Caki2 (cell line): Measurements from ENCODE around the gene GSDME. TPM values are rescaled to one million over a fixed set of nuclear protein-coding genes. Genes with fewer than 3 reads are reported as not detected.

Experiments used
- DNase-seq: peaks from one replicate; pipeline ENCODE4 v3.0.0-alpha.2; 2015; ENCODE audit warnings: low read depth
- in situ Hi-C: cut with HindIII; loops from 2 replicates; pipeline ENCODE4 v1.10.0; 2016; ENCODE audit warnings: low sequenced_read_pairs, low pct_unique_long_range_greater_than_20kb, mixed read lengths
- total RNA-seq: library from RNA; depleted of rRNA; stranded (reverse); fragments of >200 nt; shearing (Covaris generic); gene quantifications from 2 replicates; pipeline ENCODE4 v1.2.3, GENCODE V29; 2014; ENCODE audit warnings: low replicate concordance

The GSDME gene
- total RNA-seq, 1 experiment from 2014 or later: 25.0 TPM

DNA sequence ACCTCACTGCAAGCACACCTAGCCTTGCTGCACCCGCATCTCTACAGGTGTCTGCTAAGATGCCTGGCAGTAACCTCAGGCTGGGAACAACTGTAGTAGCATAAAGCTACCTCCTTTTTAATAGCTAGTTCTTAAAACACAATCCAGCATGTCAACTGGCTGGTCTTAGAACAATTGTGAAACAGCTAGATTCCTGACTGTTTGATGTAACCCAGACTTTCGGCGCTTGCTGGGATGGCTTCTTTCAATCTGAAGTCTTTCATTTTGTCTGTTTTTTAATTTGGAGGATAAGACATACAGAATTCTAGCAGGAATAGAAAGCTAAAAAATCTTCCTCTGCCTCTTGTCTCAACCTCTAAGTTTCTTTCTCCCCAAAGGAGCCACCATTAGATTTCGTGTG is 59.8 kb downstream of the GSDME start:
- in situ Hi-C loops: no loop called here

DNA sequence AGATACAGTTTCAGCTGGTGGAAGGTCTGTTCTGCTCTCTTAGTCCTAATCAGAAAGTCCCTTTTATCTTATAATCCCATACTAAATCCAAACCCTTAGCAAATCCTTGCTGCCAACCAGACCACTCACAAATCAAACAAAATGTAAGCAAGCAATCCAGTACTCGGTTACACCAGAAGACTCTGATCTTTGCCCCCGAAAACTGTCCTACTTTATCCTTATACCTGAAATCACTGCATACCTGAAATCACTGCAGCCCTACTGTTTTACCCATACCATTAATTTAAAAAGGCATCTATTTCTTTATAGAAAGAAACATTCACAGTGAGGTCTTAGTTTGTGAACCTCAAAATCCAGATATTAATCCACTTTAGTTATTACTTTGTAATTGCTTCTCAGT is 64.7 kb downstream of the GSDME start:
- in situ Hi-C loops: no loop called here
- DNase-seq: no peak

More for the DNA sequence above, 59.8 kb downstream of the GSDME start:
- no peak for DNase-seq

DNA sequence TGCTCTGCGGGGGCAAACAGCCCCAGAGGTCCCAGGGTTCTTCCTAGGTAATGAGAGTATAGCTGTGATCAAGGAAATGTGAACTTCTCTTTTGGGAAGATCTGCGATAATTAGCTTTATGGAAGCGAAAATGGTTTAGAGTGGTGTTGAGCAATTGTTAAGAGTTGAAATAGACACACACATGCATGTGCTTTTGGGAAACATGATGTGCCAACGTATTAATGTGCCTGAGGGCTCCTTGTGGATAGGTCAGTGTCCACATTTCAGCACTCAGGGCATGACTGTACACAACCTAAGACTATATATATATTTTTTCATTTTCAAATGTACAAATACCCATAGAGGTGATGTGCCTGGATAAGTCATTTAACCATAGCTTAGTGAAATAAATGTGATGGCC is 67.0 kb downstream of the GSDME start:
- in situ Hi-C loops: no loop called here

DNA sequence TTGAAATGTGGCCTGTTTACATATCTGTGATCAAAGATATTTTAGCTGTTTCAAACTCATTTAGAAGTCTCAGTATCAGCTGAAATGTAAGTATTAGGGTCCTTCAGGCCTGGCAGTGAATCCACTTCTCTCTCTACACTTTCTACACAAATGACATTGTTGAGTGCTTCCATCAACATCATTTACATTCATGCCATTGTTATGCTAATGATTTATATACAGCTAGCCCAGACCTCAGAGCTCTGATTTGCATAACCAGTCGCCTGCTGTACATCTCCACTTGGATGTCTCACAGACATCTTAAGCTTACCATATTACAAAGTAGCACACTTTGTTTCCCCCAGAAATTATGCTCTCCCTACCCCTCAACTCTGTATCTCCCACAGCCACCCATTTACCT is 71.6 kb downstream of the GSDME start:
- DNase-seq: no peak
- in situ Hi-C loops: no loop called here

More for the DNA sequence above, 67.0 kb downstream of the GSDME start:
- no peak for DNase-seq

DNA sequence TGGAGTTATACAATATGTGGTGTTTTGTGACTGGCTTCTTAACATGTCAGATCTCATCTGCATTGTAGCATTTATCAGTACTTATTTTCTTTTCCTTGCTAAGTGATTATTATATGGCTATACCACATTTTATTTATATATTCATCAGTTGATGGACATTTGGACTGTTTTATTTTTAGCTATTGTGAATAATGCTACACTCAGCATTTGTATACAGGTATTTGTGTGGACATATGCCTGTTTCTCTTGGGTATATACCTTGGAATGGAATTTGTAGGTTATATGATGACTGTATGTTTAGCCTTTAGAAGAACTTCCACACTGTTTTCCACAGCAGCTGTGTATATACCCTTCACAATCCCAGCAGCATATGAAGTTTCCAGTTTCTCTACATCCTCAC is 86.5 kb downstream of the GSDME start:
- DNase-seq: no peak
- in situ Hi-C loops: no loop called here

DNA sequence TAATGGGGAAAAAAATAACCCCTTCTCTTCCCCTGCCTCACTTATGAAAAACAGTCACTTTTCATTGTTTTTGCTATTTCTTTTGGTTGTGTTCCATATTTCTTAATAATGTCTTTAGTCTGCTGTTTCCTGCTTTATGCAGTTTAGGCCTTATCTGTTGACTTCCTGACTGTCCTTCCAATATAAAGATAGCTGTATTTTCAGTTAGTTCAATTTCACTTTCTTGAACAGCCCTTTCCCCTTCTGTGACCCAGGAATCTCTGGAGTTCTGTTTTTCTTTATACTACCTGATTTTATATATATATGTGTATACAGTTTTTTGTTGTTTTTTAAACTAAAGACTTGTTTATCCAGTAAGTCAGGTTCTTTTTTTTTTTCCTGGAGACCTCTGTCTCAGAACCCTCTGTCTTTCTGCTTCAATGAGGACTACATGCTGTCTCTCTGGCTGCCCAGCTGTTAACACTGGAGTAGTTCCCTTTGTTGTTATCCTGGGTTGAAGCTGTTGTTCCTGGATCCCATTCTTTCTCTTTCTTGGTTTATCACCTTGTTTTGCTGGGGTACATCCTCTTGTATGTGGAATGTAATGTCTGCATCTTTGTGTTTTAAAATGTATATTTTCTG is 87.2 kb downstream of the GSDME start:
- no peak for DNase-seq

DNA sequence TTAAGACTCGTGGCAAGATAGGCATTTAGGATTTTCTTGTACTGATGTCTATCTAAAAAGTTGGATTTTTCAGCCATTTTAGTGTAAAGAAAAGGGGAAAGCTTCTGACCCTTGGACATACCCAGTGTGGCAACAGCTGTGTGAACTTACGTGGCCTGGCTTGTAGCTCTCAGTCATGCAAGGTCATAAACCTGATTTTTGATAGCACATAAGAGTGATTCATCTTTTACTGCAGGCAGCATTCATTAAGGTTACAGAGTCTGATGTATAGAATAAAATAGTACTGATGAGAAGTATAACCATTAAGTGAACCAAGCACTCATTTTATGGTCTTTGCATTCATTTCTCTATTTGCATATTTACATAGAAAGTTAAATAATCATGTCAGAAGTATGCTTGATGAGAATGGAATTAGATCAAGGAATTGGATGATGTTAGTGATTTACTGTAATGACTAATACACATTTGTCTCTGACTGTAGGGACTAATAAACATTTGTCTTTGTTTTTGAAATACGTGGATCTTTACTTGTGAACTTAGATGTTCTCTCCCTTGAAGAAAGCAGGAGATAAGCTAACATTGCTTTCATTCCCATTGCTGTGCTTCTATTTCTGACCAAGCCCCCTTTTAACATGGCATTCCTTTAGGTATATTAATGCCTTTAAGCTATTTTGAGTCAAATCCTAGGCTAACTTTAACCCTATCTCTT is 88.2 kb downstream of the GSDME start:
- in situ Hi-C loops: no loop called here
- no peak for DNase-seq

More for the DNA sequence above, 87.2 kb downstream of the GSDME start:
- in situ Hi-C loops: no loop called here

DNA sequence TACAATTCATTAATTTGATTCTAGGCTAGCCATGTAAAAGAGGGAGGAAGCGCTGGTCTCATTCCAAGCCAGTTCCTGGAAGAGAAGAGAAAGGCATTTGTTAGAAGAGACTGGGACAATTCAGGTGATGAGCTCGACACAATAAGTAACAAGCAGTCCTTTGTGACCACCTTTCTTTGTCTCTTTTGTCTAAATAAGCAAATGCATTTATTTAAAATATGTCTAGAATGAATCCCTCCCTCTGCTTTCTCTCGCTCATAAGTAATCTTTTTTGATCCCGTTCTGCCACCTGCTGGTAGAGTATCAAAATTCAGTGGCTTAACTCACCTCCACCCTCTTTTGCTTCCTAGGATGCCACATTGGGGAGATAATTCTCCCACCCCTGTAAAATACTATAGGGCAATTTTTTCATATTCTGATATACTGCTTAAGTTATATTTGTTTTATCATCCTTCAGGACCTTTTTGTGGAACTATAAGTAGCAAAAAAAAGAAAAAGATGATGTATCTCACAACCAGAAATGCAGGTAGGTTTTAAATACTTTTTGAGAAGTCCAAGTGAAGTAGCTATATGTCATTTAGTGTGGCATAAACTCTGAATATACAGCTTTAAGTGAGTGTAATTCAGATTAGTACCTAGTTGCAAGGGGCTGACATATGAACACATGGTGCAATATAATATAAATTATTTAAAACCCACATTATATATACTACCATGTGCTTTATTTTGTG is 91.5 kb downstream of the GSDME start:
- DNase-seq: peak; percentile 55

DNA sequence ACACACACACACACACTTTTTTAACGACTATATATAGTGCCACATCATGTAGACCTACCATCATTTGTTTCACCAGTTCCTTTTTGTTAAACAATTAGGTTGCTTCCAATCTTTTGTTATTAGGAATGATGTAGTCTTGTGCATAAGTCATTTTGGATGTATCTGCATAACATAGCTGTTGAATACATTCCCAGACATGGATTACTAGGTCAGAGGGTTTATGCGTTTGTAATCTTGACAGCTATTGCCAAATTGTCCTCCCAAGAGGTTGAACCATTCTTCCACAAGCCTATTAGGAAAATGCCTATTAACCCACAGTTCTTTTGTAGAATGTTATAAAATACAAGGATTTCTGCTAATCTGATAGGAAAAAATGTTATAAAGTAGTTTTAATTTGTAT is 96.7 kb downstream of the GSDME start:
- DNase-seq: no peak
- in situ Hi-C loops: no loop called here

More for the DNA sequence above, 91.5 kb downstream of the GSDME start:
- in situ Hi-C loops: no loop called here

DNA sequence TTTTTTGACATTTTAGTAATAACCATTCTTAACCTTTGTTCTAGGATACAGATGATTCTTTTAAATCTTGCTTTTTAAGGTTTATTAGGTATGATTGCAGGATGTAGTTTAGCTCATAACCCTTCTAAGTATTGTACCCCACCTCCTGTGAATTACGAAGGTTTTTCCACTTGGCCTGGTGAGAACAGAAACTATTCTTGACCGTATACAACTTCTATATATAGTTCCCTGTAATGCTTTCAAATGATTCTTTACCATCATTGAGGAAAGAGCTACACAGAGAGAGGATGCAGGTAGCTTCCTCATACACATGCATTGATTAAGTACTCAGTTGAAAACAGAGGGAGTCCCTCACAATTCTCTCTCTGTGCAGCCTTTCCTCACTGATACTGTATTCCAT is 97.8 kb downstream of the GSDME start:
- DNase-seq: no peak
- in situ Hi-C loops: no loop called here

DNA sequence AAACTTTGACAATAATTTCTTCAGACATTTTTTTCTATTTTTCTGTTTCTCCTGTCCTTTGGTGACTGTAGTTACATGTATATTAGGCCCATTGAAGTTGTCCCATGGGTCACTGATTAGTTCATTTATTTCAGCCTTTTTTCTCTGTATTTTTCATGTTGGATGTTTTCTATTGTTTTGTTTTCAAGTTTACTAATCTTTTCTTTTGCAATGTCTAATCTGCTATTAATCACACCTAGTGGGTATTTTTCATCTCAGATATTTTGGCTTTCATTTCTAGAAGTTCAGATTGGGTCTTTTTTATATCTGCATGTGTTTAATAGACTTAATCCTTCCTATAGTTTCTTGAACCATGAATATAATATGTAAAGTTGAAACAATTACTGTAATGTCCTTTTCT is 99.3 kb downstream of the GSDME start:
- no peak for DNase-seq
- in situ Hi-C loops: no loop called here

DNA sequence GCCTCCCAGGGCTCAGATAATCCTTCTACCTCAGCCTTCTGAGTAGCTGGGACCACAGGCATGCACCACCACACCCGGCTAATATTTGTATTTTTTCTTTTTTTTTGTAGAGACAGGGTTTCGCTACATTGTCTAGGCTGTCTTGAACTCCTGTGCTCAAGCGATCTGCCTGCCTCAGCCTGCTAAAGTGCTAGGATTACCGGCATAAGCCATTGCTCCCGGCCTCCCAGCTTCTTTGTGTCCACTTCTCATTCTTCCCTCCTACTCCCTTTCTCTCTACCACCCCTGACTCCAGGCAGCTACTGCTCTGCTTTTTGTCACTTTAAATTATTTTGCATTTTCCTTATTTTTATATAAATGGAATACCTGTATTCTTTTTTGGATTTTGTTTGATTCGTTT is 100.7 kb downstream of the GSDME start:
- DNase-seq: no peak
- in situ Hi-C loops: no loop called here

DNA sequence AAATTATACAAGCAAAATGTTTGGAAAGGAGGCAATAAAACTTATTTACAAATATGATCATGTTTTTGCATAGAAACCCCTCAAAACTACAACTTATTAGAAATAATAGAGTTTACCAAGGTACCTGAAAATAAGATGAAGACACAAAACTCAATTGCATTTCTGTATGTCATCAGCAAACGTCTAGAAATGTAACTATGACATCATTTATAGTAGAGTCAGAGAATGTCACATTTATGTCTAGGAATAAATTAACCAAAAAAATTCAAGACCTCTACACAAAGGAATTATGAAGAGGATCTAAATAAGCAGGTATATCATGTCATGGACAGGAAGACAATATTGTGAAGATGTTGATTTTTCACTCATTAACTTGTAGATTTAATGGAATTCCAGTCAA is 103.0 kb downstream of the GSDME start:
- in situ Hi-C loops: no loop called here
- DNase-seq: no peak

DNA sequence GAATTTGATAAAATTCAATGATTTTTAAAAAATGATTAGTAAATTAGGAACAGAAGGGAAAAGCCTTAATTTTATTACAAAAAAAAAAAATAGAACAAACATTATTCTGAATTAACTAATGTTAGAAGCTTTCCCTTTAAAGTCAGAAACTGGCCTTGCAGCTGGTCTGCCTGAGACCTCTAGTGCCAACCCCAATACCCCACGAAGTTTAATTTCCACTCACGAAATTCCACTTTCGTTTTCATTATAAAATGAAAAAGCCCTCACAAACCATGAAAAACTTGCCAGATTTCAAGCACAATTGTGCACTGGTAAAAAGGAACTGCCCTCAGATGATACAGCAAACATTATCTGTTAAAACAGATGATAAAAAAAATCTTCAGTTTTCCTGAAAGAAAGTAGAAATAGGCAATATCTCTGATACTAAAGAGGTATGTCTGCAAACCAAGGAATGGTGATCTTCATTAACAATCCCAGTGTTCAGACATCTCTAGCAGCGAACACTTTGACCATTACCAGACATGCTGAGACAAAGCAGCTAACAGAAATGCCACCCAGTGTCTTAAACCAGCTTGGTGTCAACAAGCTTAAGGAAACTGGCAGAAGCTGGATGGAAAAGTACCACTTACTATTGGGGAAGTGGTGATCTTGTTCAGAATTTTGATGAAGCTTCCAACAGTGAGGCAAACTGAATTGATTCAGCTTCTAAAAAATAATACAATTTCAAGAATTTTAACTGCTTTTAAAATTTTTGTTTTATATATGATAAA is 103.8 kb downstream of the GSDME start:
- DNase-seq: no peak

DNA sequence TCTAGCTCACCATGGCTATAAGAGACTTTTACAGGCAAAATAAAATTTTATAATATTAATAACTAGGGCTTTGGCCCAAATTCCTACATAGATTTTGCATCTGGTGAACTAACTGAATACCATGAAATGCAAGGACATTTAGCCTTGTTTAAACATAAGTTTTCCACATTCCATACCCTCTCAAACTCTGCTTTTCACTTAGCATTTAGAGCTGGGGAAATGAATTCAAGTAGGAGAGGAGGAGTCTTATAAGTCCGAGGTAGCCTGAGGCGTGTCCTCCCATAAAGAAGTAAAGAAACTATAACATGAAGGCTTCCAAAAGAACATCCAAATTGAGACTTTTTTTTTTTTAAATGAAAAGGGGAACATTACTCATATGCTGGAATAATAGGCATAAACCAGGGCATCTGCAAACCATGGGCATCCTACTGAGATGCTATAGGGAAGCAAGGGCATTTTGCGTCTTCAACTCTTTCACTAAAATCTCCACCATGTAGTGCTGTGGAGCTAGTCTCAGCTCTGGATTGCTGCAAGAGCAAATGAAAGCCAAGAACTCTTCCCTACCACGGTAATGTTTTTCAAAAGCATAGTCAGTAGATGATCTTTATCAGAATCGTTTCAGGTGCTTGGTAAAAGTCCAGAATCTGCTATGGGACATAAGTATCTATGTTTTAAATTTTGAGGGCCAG is 104.9 kb downstream of the GSDME start:
- DNase-seq: no peak

More for the DNA sequence above, 103.8 kb downstream of the GSDME start:
- in situ Hi-C loops: no loop called here

More for the DNA sequence above, 104.9 kb downstream of the GSDME start:
- in situ Hi-C loops: no loop called here
